OCI-LY7 (cell line): ENCODE results near the gene INF2.

ENCODE experiments used
- EZH2phosphoT487 ChIP-seq: fragments of 200-600 bp; sonication (generic); IDR thresholded peaks from 2 replicates; pipeline ENCODE4 v1.6.1; 2018; ENCODE audit warnings: low read depth, borderline replicate concordance, mild to moderate bottlenecking, mixed run types, antibody characterized with exemption, low read length, moderate library complexity, mixed read lengths
- TF ChIP-seq, protein P1 (sequence below): fragments of 200-600 bp; sonication (generic); conservative IDR thresholded peaks from 2 replicates; pipeline ENCODE4 v1.5.1; 2014; ENCODE audit warnings: mild to moderate bottlenecking, antibody characterized with exemption, low read length, moderate library complexity, mixed read lengths

DNA sequence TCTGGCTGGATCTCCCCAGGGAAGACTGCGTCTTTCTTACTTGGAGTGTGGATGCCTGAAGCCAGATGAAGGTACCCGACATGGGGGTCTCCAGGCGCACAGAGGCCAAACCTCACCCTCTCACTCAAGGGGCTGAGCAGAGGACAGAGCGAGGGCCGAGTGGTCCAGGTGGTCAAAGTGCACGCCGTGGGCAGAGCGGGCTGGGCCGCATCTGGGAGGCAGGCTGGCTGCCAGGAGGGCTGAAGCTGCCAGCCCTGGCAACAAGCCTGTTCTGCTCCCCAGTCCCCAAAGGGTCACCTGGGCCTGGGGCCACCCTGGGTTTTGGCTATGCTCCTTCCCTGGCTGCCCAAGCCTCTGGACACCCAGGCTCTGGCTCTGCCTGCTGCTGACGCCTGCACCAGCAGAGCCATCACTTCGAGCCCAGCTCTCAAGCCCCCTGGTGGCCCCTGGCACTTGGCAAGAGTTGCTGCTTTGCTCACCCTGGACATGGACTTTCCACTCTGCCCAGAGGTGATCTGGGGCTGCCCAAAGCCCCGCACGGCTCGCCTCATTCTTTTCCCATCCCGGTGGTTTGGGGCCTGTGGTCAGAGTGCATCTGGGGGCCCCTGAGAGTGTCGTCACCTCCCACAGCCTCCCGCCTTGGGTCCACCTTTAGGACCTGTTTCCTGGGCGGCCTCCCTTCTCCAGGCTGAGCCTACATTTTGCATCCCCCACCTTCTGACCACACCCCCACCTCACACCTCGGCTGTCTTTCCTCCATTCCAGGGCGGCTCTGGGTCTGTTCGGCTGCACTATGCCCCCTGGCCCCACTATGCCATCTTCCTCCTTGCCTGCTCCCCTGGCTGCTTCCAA is 37.4 kb downstream of the INF2 start:
- TF ChIP-seq, protein P1, sequence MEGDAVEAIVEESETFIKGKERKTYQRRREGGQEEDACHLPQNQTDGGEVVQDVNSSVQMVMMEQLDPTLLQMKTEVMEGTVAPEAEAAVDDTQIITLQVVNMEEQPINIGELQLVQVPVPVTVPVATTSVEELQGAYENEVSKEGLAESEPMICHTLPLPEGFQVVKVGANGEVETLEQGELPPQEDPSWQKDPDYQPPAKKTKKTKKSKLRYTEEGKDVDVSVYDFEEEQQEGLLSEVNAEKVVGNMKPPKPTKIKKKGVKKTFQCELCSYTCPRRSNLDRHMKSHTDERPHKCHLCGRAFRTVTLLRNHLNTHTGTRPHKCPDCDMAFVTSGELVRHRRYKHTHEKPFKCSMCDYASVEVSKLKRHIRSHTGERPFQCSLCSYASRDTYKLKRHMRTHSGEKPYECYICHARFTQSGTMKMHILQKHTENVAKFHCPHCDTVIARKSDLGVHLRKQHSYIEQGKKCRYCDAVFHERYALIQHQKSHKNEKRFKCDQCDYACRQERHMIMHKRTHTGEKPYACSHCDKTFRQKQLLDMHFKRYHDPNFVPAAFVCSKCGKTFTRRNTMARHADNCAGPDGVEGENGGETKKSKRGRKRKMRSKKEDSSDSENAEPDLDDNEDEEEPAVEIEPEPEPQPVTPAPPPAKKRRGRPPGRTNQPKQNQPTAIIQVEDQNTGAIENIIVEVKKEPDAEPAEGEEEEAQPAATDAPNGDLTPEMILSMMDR: 0 out of 2 replicates have a peak, but pooled peaks have one; percentile 13
- TF ChIP-seq EZH2phosphoT487: no peak
